GM12872 (cell line): ENCODE measurements around the gene HOXA11.

ENCODE experiments used
- TF ChIP-seq, protein P1 (sequence below): IDR thresholded peaks from 3 replicates; pipeline ENCODE4 v1.5.1; 2011; ENCODE audit warnings: low read depth, mild to moderate bottlenecking, low read length, moderate library complexity; ENCODE audit not compliant: insufficient read depth

The HOXA11 gene

DNA sequence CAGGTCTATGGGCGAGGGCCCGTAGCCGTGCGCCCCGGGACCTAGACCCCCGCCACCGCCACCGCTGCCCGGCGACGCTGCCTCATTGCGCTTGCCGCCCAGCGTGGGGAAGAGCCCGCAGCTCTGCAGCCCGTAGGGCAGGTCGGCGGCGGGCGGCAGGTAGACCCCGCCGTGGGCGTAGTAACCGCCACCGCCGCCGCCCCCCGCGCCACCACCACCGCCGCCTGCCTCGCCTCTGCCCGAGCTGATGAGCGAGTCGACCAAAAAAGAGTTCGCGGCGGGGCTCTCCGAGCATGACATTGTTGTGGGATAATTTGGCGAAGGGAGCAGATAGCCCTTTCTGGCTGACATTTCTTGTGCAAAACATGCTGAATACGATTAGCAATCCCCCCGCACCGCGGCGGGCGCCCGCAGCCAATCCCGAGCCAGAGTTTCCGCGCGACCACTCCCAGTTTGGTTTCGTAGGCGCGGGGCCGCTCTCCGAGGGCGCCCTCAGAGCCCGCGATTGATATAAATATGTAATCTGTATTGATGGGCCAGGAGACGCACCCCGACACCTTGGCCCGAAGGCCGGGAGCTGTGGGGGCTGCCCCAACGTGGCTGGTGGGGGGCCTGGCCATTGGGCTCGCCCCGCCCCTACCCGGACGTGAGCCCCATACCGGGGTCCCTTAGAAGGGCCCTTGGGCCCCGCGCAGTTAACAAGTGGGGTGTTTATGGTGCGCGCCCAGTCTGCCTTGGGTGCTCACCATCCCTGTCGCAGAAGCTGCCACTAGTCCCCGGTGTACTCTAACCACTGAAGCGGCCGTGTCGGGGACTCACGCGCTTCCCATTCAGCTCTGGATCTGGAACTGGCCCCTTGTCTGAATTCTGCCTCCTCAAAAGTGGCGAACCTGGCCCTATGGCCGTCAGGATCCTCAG, 10.8 kb downstream of the HOXA11 start, which contains the start of gene HOXA10:
TSS of gene HOXA10 (minus strand) at position 365 of the 918 bp plus-strand sequence. CDS start at position 351, 14 bp downstream.
- TF ChIP-seq, protein P1, sequence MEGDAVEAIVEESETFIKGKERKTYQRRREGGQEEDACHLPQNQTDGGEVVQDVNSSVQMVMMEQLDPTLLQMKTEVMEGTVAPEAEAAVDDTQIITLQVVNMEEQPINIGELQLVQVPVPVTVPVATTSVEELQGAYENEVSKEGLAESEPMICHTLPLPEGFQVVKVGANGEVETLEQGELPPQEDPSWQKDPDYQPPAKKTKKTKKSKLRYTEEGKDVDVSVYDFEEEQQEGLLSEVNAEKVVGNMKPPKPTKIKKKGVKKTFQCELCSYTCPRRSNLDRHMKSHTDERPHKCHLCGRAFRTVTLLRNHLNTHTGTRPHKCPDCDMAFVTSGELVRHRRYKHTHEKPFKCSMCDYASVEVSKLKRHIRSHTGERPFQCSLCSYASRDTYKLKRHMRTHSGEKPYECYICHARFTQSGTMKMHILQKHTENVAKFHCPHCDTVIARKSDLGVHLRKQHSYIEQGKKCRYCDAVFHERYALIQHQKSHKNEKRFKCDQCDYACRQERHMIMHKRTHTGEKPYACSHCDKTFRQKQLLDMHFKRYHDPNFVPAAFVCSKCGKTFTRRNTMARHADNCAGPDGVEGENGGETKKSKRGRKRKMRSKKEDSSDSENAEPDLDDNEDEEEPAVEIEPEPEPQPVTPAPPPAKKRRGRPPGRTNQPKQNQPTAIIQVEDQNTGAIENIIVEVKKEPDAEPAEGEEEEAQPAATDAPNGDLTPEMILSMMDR: no peak

DNA sequence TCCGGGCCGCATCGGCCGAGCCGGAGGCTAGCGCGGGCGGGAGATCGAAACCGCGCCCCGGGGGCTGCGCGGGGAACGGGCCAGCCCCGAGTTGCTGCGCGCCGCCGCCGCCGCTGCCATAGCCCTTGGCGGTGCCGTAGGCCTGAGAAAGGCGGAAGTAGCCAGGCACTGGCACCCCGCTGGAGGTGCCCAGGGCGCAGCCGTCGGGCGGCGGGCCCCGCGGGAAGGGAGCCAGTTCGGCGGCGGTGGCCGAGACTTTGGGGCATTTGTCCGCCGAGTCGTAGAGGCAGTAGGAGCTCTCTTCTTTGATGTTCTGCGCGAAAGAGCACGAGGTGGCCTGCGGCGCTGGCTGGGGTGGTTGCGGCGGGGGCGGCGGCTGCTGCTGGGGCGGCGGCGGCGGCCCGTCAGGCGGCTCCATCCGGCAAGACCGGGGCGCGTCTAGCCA, 11.5 kb downstream of the HOXA11 start:
- TF ChIP-seq, protein P1: no peak

DNA sequence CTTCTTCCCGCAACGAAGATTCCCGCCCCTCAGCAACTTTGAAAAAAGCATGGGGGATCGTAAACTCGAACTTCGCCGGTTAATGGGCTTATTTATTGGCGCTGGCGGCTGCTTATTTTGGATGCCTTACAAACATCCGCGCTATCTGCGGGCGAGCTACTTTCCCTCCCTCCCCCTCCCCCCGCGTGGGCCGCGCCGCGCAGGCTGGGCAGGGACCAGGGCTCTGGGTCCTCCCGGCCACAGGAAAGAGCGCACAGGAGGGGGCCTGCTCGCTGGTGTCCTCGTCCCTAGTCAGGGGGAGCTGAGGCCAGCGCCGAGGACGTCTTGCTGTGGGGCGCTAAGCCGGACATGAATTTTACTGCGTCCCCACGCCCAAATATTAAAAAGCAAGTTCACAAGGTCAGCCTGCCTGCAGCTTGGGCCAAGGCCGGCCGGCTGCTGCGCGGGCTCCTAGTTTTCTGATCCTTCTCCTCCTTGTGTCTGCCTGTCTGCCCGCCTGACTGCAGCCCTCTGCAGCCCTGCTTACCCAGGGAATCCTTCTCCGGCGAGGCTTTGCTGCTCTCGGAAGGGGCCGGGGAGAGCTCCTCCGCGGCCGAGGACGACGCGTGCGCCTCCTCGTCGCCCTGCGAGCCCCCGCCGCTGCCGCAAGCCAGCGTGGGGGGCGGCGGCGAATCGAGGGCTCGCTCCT, 12.1 kb downstream of the HOXA11 start:
- TF ChIP-seq, protein P1: no peak

DNA sequence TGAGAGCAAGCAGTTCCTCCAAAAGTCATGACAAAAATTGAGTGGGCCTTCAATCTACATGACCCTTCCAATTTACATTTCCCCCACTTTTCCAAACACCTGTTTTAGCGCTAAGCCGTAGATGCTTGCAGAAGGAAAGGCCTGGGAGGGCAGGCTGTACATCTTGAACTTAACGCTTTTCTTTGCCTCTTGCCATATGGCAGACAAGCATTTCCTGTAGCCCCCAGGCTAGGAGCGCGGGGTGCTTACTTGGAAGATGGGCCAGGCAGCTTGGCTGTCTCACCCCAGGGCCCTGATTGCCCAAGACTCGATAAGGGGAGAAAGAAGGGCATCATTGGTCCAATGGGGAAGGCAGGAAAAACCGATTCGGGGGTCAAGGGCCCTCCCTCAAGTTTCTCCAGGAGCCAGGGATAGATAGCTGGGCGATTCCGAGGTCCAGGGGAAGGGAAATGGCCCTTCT, 12.7 kb downstream of the HOXA11 start:
- TF ChIP-seq, protein P1: no peak

DNA sequence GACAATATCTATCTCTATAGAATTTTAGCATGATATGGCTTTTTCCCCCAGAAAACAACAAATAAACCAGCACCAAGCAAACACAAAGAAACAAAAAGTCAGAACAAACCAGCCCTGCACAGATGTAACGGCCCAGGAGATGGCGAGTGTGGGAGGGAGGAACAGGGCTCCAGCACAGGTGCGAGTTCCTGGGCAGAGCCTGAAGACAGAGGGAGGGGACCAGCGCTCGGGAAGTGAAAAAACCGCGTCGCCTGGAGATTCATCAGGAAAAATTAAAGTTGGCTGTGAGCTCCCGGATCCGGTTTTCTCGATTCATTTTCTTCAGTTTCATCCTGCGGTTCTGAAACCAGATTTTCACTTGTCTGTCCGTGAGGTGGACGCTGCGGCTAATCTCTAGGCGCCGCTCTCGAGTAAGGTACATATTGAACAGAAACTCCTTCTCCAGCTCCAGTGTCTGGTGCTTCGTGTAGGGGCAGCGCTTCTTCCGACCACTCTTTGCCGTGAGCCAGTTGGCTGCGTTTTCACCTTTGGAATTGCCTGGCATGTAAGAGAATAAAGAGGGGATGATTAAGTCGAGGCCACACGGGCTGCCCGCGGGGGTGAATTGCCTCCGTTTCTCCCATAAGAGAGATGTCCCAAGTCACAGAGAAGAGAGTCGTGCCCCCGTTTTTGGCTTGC, 13.3 kb downstream of the HOXA11 start:
- TF ChIP-seq, protein P1: no peak

DNA sequence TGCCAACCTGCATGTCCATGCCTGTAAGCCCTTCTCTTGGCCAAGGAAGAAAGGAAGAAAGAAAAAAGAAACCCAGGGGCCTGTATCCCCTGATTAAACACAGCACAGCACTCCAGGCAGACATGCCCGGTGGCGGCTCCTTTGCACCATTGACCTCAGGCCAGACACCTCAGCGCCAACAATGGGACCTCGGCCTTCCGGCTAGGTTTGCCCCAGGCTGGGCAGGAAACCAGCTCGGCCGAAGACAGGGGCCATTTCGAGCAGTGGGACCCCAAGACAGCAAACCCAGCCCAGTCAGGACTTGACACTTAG, 13.8 kb downstream of the HOXA11 start:
- TF ChIP-seq, protein P1: no peak
